Measurements from ENCODE around the gene HIPK2. TPM values are rescaled to one million over a fixed set of nuclear protein-coding genes. Genes with fewer than 3 reads are reported as not detected.

HIPK2 gene
- polyA plus RNA-seq (ENCODE audit: insufficient read length in 4 of 4) = 100 to 1,000 TPM in 2 of 4 donors, 10 to 100 TPM in 2; 69.7 to 110 (median 89.1) TPM

DNA sequence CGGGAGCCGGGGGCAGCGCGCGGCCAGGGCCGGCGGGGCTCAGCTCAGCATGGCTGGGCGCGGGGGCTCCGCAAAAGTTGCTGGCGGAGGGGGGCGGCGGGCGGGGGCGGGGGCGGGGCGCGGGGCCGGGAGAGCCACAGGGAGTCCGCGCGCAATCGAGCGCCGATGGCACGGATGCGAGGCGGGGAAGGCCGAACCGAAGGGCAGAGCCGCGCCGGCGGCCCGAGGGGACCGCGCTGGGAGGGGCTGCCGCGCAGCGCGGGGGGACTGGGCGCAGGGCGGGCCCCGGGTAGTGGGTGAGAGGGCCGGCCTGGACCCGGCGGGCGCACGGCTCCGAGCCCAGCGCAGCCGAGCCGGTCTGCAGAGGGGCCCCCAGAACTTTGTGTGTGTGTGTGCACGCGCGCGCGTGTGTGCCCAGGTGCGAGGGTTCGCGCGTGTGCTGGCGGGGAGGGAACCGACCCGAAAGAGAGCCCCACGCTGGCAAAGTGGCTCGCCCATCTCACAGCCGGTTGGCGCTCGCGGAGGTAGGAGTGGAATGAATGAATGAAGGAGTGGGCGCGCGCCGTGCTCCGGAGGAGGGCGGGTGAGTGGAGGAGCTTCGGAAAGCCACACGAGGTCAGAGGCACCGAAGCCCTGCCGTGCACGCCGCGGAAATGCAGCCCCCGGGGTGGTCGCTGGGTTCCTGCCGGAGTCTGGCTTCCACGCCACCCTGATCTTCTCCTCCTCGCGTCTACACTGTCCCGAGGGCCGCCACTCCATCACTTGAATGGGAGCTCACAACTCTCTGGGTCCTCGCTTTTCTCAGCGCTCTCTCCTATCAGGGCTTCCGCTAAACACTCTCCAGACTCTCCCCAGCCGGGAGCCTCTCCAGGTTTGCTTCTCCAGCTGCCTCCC lies at the start of gene HIPK2:
TSS of gene HIPK2 (minus strand) at position 51 of the 894 bp plus-strand sequence. CDS start 375 bp downstream, outside the sequence.
- DNase-seq (ENCODE audit: low read depth in 4 of 4, low spot score in 2 of 4) = peak in 2 of 4 donors; percentile 68 to 79

DNA sequence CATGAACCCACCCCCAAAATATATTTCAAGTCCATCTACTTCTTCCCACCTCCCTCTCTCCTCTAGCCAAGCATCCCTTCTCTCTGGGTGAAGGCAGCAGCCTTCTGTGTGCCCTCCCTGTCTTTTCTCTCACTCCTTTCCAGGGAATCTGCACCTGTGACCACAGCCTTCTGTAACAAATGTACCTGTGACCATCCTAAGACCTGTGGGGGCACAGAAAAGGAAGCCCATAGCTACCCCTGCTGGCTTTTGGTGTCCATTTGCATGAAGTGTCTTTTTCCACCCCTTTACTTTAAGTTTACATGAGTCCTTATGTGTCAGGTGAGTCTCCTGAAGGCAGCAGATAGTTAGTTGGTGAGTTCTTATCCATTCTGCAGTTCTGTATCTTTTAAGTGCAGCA lies 49.2 kb upstream of the HIPK2 start:
- no peak for DNase-seq (ENCODE audit: low read depth in 4 of 4, low spot score in 2 of 4)

DNA sequence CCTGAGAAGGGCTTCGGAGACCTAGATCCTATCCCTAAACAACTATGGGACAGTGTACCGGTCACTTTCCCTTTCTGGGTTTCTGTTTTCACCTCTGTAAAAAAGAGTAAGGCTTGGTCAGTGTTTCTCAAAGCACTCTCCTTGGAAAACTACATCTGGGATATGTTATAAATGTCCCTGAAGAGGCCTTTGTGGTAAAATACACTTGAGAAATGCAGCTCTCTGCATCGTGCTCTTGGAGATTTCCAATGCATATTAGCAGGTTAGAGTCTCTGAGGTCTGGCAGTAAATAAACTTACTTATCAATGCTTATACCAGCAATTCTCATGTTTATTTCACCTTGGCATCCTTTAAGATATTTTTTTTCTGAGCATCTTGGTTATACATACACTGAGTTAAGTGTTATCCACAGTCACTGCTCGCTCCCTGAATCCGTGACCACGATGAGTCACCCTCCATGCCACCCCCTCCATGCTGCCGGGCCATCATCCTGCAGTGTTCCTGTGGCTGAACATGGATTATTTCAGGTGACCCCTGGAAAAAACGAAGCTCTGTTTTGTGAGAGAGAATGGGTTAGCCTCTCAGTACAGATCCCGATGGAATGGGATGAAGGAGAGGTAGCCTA lies 48.0 kb upstream of the HIPK2 start:
- no peak for DNase-seq (ENCODE audit: low read depth in 4 of 4, low spot score in 2 of 4)

DNA sequence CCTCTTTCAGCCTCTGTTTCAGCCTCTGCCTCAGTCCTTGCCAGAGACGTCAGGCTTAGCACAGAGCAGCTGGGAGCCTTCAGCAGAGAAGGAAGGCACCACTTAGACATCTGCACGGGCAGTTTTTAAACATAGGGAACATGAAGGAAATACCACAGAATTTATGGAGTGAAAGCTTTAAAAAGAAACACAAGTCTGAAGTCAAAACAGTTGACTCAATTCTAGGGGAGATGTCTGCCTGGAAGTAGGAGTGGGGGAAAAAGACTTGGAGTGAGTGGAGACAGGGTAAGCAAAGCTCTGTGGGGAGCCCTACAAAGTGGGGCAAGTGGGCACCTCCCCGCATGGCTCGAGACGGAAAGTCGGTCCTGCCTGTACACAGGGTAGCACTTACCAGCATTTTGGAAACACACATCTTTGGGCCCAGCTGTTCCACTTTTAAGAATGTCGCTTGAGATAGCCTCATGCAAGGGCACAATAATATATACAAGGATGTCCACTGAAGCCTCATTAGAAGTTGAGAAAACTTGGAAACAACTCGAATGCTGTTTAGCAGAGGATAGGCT lies 46.2 kb upstream of the HIPK2 start:
- DNase-seq (ENCODE audit: low read depth in 4 of 4, low spot score in 2 of 4) = peak in 2 of 4 donors; percentile 28 to 48

GRCh38 chr7:139822855-139823254 lies 45.1 kb upstream of the HIPK2 start:
- DNase-seq (ENCODE audit: low read depth in 4 of 4, low spot score in 2 of 4) = no peak

DNA sequence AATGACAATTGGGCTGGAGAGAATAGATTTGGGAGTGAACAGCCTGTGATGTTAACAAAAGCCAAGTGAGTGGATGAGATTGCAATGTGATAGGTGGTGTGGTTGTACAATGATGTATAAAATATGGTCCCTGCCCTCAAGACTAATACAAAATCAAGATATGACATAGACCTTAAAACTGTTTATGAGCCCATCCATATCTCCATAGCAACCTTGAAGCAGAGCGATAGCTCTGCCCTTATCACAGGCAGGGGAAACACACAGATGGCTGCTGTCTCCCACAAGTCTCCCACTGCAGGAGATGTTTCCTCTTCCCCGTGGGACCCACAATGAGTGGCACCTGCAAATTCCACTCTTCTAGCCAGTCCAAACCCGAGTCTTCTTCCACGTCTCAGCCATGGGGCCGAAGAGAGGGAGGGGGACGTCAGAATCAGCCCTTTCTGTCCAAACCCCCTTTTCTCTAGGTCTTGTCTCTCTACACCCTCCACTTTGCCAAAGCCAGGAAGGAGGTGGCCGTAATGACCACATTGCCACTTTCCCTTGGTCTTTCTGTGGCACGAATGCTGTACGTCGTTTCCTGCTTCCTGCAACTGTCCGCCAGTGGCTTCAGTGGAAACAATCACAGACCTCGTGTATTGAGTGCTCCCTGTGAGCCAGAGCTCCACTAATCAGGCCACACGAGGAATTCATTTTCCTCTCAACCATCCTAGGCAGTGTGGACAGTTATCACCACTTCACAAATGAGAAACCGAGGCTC lies 43.7 kb upstream of the HIPK2 start:
- DNase-seq (ENCODE audit: low read depth in 4 of 4, low spot score in 2 of 4) = no peak

DNA sequence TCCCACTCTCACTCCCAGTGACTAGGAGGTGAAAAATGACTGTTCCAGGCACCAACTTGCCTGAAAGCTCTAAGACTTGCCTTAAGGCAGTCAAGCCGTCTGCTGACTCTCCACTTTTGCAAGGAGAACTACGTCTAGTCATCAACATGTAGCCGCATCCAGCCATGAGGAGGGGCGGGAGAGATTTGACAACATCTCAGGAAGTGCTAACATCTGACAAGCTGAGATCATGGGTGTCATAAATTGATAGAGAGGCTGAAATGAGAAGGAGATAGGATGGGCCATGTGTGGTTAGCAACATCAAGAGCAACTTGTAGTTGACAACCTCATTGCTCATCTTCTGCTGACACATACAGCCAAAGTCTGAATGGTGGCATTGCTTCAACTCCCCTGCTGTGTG lies 42.3 kb upstream of the HIPK2 start:
- no peak for DNase-seq (ENCODE audit: low read depth in 4 of 4, low spot score in 2 of 4)

- no peak for DNase-seq (ENCODE audit: low read depth in 4 of 4, low spot score in 2 of 4)
Measured at GRCh38 chr7:139817249-139817648, 39.5 kb upstream of the HIPK2 start.

- no peak for DNase-seq (ENCODE audit: low read depth in 4 of 4, low spot score in 2 of 4)
Measured at GRCh38 chr7:139813689-139814088, 35.9 kb upstream of the HIPK2 start.

DNA sequence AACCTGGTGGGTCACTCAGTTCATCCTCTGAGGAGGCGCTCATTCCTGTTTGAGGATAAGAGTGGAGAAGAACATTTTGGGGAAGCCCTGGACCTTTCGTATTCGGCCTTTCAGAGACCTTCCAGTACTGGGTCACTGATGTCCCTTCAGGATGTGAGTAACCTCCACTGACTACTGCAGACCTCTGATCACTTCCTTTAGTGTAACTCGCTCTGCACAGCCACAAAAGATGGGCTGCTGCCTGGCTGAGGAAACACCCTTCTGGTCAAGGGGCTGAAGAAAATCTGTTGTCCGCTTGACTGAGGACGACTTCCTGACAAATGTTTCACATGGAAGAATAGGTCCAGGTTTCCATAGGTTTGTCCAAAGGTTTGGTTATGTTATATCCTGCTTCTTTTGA lies 35.4 kb upstream of the HIPK2 start:
- no peak for DNase-seq (ENCODE audit: low read depth in 4 of 4, low spot score in 2 of 4)

GRCh38 chr7:139811066-139811465 lies 33.3 kb upstream of the HIPK2 start:
- no peak for DNase-seq (ENCODE audit: low read depth in 4 of 4, low spot score in 2 of 4)

- DNase-seq (ENCODE audit: low read depth in 4 of 4, low spot score in 2 of 4) = no peak
Measured at GRCh38 chr7:139808846-139809442, 31.1 kb upstream of the HIPK2 start.

DNA sequence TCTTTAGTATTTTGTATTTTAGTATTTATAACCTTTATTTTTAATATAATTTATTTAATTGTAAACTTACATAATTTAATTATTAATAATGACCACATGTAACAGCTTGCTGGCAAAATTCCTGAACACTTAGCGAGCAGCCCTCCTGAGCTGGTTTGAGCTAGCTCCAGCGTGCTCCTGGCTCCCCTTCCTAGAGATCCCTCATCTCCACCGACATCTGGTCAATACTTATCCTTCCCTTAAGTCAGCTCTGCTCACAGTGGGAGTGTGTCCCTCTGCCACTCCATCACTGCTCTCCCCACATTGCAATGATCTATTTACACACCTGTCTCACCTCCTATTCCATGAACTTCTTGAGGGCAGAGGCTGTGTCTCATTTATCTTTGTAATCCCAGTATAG lies 30.6 kb upstream of the HIPK2 start:
- DNase-seq (ENCODE audit: low read depth in 4 of 4, low spot score in 2 of 4) = no peak

- no peak for DNase-seq (ENCODE audit: low read depth in 4 of 4, low spot score in 2 of 4)
Measured at GRCh38 chr7:139807009-139807408, 29.2 kb upstream of the HIPK2 start.

DNA sequence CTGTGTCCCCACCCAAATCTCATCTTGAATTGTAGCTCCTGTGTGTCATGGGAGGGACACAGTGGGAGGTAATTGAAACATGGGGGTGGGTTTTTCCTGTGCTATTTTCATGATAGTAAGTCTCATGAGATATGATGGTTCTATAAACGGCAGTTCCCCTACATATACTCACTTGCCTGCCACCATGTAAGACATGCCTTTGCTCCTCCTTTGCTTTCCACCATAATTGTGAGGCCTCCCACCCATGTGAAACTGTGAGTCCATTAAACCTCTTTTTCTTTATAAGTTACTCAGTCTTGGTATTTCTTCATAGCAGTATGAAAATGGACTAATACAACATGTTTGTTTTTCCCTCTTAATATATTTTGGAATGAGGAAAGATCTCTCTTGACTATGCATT lies 26.8 kb upstream of the HIPK2 start:
- no peak for DNase-seq (ENCODE audit: low read depth in 4 of 4, low spot score in 2 of 4)

- DNase-seq (ENCODE audit: low read depth in 4 of 4, low spot score in 2 of 4) = no peak
Measured at GRCh38 chr7:139799586-139799985, 21.8 kb upstream of the HIPK2 start.

DNA sequence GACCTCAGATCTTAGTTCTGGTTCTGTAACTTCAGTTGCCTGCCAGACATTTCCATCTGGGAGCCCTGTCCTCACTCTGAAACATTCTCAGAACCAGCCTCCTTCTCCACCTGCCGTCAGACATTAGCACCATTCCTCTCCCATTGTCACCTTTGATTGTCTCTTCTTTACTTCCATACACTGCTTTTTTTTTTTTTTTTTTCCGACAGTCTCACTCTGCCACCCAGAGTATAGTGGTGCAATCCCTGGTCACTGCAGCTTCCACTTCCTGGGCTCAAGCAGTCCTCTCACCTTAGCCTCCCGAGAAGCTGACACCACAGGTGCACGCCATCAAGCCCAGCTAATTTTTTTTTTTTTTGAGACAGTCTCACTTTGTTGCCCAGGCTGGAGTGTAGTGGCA lies 21.1 kb upstream of the HIPK2 start:
- no peak for DNase-seq (ENCODE audit: low read depth in 4 of 4, low spot score in 2 of 4)

GRCh38 chr7:139798221-139798620 lies 20.4 kb upstream of the HIPK2 start:
- peak in 1 of 4 donors; percentile 12 for DNase-seq (ENCODE audit: low read depth in 4 of 4, low spot score in 2 of 4)

DNA sequence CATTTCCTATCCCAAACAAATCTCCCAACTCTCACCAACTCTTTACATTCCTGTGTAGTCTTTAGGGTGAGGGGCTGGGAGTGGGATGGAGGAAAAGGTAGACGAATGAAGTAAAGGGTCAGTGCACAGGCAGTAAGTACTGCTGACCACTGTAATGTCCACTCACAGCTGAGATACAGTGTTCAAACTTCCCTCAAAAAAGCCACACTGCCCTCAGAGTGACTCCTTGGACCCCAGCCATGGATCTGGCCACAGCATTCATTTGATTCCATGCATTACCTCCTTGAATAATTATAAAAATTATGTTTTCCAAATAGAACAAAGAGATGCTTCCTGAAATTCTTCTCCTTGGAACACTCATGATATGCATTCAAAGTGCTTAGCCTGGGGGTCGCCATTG lies 19.8 kb upstream of the HIPK2 start:
- DNase-seq (ENCODE audit: low read depth in 4 of 4, low spot score in 2 of 4) = no peak

DNA sequence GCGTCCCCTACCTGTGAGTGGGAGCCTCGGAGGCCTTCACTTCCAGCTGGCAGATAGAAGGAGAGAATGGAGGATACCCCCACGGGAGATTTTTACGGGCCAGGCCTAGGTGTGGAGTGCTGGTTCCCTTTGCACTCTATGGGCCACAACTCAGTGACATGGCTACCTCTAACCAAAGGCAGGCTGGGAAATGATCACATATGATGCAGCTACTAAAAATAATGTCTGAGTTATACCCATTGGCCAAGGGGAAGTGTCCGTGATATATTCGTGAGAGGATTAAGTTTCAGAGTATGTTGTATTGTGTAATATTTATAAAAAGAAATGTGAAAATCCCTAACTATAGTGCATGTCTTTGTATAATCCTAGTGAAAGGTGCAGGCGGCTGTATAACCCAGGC lies 13.5 kb upstream of the HIPK2 start:
- no peak for DNase-seq (ENCODE audit: low read depth in 4 of 4, low spot score in 2 of 4)

All from left renal cortex interstitium (tissue), 4 donors.